ENCODE data around the gene NOLC1. TPM values are rescaled to one million over a fixed set of nuclear protein-coding genes. Genes with fewer than 3 reads are reported as not detected.

The NOLC1 gene
- total and polyA plus RNA-seq, 2 of the 13 experiments (the other 11 are each of a cell fraction or from before 2014, with no cell fraction given) = 50.6 to 81.0 TPM

DNA sequence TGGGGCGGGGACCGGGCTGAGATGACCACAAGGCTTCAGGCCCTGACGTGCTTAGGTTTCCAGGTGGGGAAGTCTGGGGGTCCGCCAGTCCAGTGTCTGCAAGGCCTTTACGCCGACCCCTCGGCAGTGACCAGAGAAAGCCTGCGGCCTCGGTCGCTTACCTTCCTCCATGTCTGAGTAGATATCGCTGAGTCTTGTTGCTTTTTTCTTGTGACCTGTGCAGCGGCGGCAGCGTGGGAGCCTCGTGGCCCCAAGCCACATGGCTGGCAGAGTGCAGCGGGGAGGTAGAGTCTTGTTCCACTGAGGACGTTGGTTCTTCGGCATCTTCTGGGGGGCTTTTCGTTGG lies 329 bp downstream of the NOLC1 start (continued):
- TF ChIP-seq, protein P1, sequence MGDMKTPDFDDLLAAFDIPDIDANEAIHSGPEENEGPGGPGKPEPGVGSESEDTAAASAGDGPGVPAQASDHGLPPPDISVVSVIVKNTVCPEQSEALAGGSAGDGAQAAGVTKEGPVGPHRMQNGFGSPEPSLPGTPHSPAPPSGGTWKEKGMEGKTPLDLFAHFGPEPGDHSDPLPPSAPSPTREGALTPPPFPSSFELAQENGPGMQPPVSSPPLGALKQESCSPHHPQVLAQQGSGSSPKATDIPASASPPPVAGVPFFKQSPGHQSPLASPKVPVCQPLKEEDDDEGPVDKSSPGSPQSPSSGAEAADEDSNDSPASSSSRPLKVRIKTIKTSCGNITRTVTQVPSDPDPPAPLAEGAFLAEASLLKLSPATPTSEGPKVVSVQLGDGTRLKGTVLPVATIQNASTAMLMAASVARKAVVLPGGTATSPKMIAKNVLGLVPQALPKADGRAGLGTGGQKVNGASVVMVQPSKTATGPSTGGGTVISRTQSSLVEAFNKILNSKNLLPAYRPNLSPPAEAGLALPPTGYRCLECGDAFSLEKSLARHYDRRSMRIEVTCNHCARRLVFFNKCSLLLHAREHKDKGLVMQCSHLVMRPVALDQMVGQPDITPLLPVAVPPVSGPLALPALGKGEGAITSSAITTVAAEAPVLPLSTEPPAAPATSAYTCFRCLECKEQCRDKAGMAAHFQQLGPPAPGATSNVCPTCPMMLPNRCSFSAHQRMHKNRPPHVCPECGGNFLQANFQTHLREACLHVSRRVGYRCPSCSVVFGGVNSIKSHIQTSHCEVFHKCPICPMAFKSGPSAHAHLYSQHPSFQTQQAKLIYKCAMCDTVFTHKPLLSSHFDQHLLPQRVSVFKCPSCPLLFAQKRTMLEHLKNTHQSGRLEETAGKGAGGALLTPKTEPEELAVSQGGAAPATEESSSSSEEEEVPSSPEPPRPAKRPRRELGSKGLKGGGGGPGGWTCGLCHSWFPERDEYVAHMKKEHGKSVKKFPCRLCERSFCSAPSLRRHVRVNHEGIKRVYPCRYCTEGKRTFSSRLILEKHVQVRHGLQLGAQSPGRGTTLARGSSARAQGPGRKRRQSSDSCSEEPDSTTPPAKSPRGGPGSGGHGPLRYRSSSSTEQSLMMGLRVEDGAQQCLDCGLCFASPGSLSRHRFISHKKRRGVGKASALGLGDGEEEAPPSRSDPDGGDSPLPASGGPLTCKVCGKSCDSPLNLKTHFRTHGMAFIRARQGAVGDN (CRISPR knock-in tag; IDR thresholded peaks at IDR 0.05) = peak; percentile 85
- no peak for TF ChIP-seq BHLHE40 (IDR thresholded peaks at IDR 0.05; ENCODE audit: low read length)
- 0 out of 2 replicates have a peak, but pooled peaks have one; percentile 58 for TF ChIP-seq ZNF747 (CRISPR knock-in tag; IDR thresholded peaks at IDR 0.05; ENCODE audit: borderline replicate concordance)
- TF ChIP-seq MED1 (CRISPR knock-in tag; IDR thresholded peaks at IDR 0.05) = no peak
- TF ChIP-seq, protein P2, sequence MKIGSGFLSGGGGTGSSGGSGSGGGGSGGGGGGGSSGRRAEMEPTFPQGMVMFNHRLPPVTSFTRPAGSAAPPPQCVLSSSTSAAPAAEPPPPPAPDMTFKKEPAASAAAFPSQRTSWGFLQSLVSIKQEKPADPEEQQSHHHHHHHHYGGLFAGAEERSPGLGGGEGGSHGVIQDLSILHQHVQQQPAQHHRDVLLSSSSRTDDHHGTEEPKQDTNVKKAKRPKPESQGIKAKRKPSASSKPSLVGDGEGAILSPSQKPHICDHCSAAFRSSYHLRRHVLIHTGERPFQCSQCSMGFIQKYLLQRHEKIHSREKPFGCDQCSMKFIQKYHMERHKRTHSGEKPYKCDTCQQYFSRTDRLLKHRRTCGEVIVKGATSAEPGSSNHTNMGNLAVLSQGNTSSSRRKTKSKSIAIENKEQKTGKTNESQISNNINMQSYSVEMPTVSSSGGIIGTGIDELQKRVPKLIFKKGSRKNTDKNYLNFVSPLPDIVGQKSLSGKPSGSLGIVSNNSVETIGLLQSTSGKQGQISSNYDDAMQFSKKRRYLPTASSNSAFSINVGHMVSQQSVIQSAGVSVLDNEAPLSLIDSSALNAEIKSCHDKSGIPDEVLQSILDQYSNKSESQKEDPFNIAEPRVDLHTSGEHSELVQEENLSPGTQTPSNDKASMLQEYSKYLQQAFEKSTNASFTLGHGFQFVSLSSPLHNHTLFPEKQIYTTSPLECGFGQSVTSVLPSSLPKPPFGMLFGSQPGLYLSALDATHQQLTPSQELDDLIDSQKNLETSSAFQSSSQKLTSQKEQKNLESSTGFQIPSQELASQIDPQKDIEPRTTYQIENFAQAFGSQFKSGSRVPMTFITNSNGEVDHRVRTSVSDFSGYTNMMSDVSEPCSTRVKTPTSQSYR (CRISPR knock-in tag; IDR thresholded peaks at IDR 0.05; ENCODE audit: borderline replicate concordance) = no peak
- TF ChIP-seq, protein P3, sequence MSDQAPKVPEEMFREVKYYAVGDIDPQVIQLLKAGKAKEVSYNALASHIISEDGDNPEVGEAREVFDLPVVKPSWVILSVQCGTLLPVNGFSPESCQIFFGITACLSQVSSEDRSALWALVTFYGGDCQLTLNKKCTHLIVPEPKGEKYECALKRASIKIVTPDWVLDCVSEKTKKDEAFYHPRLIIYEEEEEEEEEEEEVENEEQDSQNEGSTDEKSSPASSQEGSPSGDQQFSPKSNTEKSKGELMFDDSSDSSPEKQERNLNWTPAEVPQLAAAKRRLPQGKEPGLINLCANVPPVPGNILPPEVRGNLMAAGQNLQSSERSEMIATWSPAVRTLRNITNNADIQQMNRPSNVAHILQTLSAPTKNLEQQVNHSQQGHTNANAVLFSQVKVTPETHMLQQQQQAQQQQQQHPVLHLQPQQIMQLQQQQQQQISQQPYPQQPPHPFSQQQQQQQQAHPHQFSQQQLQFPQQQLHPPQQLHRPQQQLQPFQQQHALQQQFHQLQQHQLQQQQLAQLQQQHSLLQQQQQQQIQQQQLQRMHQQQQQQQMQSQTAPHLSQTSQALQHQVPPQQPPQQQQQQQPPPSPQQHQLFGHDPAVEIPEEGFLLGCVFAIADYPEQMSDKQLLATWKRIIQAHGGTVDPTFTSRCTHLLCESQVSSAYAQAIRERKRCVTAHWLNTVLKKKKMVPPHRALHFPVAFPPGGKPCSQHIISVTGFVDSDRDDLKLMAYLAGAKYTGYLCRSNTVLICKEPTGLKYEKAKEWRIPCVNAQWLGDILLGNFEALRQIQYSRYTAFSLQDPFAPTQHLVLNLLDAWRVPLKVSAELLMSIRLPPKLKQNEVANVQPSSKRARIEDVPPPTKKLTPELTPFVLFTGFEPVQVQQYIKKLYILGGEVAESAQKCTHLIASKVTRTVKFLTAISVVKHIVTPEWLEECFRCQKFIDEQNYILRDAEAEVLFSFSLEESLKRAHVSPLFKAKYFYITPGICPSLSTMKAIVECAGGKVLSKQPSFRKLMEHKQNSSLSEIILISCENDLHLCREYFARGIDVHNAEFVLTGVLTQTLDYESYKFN (CRISPR knock-in tag; conservative IDR thresholded peaks at IDR 0.05) = no peak
- TF ChIP-seq, protein P4, sequence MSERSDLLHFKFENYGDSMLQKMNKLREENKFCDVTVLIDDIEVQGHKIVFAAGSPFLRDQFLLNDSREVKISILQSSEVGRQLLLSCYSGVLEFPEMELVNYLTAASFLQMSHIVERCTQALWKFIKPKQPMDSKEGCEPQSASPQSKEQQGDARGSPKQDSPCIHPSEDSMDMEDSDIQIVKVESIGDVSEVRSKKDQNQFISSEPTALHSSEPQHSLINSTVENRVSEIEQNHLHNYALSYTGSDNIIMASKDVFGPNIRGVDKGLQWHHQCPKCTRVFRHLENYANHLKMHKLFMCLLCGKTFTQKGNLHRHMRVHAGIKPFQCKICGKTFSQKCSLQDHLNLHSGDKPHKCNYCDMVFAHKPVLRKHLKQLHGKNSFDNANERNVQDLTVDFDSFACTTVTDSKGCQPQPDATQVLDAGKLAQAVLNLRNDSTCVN (CRISPR knock-in tag; IDR thresholded peaks at IDR 0.05; ENCODE audit: borderline replicate concordance) = no peak
- TF ChIP-seq, protein P5, sequence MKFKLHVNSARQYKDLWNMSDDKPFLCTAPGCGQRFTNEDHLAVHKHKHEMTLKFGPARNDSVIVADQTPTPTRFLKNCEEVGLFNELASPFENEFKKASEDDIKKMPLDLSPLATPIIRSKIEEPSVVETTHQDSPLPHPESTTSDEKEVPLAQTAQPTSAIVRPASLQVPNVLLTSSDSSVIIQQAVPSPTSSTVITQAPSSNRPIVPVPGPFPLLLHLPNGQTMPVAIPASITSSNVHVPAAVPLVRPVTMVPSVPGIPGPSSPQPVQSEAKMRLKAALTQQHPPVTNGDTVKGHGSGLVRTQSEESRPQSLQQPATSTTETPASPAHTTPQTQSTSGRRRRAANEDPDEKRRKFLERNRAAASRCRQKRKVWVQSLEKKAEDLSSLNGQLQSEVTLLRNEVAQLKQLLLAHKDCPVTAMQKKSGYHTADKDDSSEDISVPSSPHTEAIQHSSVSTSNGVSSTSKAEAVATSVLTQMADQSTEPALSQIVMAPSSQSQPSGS (CRISPR knock-in tag; IDR thresholded peaks at IDR 0.05) = no peak
- no peak for TF ChIP-seq KLF12 (CRISPR knock-in tag; IDR thresholded peaks at IDR 0.05; ENCODE audit: borderline replicate concordance)
- no peak for TF ChIP-seq ZSCAN9 (CRISPR knock-in tag; IDR thresholded peaks at IDR 0.05; ENCODE audit: borderline replicate concordance)
- peak; percentile 52; the same call in 1 of the 2 replicates for TF ChIP-seq MXD4 (CRISPR knock-in tag; IDR thresholded peaks at IDR 0.05)
- TF ChIP-seq ZNF598 (CRISPR knock-in tag; IDR thresholded peaks at IDR 0.05; ENCODE audit: borderline replicate concordance) = peak; percentile 51; the same call in 1 of the 2 replicates
- no peak for TF ChIP-seq FOXA1 (IDR thresholded peaks at IDR 0.05)
- TF ChIP-seq FOXA1 (CRISPR knock-in tag; IDR thresholded peaks at IDR 0.05) = no peak
- no peak for TF ChIP-seq MAFG (CRISPR knock-in tag; IDR thresholded peaks at IDR 0.05)
- TF ChIP-seq TAF1 (CRISPR knock-in tag; IDR thresholded peaks at IDR 0.05) = 0 out of 2 replicates have a peak, but pooled peaks have one; percentile 45

Data from HepG2 (cell line).